HG02970 (cell line): ENCODE results near the gene TXLNG.

Experiments used
- ATAC-seq: cut with Tn5 transposase; IDR thresholded peaks from one replicate; pipeline ENCODE4 v1.9.1; 2021; ENCODE audit warnings: mild to moderate bottlenecking, moderate library complexity, moderate number of reproducible peaks; ENCODE audit not compliant: unreplicated experiment, low FRiP score

Gene TXLNG

GRCh38 chrX:16870095-16870861 is 84.0 kb downstream of the TXLNG start, which contains the start of gene RBBP7:
Gene RBBP7, minus strand, starts transcription at chrX:16870362. Its CDS starts 309 bp downstream, at chrX:16870053.
- ATAC-seq = peak; percentile 82

DNA sequence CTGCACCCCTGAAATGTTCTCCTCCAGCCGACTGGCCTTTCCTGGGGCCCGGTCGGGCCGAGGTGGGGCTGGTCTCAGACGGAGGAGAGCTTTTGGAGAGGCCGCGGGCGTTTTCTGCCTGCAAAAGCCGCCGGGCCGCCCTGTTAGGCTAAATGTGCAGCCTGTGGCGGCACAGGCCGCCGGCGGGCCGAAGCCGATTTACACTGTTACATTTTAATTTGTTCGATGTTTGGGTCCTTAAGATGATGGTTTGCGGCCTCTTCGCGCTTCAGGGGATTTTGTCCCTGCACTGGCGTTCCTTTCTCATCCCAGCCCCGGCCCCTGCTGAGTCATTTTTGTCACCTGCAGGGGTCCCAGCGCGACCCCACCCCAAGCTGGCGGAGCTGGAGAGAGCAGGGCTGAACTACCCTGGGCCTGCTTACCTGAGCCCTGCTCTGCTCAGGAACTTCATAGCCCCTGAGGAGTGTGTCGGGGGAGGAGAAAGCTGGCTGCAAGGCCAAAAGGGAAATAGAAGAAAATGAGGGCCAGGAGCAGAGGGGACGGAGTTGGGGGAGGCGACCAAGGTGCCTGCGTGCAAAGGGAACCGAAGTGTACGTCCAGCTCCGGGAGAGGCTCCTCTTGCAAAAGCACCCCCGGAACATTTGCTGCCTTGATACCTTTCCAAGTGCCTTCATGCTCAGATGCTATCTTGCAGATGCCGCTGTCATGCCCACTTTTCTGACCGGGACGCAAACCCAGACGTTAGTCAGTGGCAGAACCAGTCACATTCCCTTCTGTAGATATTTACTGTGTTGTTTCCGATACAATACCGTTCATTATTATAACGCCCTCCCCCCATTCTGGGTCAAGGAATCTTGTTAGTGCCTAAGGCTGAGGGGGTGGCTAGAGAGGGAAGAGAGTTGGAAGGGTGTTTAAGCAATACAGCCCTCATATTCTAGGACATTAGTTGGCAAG is 84.9 kb downstream of the TXLNG start:
- peak; percentile 12 for ATAC-seq

DNA sequence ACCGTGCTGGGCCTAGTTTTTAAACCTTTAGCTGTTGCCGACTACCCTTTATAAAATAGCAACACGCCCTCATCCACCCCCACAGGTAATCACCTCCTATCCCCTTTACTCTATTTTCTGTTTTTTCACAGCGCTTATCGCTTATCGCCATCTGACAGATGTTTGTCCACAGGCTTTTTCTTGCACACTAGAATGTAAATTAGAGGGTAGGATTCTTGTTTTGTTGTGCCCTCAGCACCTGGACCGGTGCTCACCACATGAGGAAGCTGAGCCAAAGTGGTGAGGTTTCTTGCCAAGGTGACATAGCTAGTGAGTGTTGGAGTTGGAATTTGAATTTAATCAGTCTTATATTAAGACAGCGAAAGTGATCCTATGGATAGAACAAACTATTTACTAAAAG is 86.8 kb downstream of the TXLNG start:
- ATAC-seq = no peak

DNA sequence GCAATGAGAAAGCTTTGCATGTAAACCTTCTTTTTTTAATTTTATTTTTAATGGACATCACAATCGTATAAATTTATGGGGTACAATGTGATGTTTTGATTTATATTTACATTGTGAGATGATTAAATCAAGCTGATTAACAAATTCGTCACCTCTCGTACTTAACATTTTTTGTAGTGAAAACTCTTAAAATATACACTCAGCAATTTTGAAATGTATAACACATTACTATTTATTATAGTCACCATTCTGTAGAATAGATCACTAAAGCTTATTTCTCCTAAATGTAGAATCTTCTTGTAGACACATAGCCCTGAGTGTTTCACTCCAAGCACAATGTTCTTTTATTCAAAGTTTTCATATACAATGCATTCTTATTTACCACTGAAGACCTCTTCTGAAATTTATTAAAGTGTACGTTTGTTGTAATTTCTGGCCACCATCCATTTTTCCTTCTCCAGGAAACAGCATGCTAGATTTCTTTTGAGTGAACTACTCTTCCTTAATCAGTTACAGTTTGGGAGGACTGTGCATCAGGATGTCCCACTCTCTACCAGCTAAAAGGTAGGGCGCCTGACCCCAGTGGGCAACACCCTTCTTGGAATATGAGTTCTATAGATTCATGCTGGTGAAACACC is 88.3 kb downstream of the TXLNG start:
- no peak for ATAC-seq

DNA sequence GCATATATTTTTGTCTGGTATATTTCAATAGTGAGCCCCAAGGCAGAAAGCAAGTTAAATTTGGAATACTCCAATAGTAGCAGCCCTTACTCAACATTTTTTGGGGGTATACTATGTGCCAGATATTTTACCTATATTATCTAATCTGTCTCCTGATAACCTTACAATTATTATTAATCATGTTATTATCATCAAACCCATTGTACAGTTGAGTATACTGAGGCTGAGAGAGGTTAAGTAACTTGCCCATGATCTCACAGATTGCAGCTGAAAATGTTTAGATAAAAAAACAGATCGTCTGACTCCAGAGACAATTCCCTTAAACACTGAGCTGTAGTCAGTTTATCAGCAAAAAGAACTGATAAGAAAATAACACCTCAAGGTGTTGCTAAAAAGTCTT is 90.4 kb downstream of the TXLNG start:
- ATAC-seq = no peak

GRCh38 chrX:16882169-16882568 is 95.9 kb downstream of the TXLNG start:
- ATAC-seq = no peak

DNA sequence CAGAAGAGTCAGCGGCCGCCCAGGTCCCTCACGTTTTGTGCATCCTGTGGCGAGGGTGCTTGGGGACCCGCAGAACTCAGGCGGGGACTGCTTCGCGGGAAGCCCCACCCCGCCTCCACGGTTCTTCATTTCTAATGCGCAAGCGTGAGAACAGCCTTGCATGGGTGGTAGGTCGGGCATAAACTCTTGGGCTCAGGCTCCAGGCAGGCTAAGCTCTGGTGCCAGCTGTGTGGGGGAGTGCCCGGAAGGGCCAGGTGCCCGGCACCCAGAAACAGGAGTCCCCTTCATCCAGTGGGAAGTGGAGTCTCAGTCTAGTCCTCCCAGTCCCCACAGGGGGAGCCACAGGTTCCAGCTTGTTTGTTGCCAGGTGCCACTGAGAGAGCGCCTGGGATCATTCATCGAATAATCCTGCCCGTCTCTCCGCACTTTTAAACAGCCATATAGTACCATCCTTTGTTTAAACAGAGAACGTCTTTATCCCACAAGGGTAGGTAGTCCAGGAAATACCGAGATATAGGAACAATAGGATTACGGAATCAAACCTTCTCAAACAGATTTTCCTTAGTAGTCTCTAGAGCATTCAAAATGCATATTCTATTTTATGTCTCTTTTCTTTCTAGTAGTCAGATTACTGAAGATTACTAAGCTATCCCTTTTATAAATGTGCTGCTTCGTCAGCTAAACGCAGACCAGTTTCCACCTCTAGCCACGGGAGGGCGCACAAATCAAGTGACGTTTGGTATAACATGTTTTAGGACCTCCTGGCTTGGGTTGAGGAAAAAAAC is 96.6 kb downstream of the TXLNG start:
- no peak for ATAC-seq

DNA sequence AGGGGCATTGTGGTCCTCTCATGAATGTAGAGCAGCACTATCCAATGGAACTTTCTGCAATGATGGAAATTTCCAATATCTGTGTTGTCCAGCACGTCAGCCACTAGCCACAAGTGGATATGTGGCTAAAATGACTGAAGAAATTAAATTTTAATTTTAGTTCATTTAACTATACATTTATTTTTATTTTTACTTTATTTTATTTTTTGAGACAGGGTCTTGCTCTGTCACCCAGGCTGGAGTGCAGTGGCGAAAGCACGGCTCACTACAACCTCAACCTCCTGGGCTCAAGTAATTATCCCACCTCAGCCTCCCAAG is 97.2 kb downstream of the TXLNG start:
- ATAC-seq = no peak

DNA sequence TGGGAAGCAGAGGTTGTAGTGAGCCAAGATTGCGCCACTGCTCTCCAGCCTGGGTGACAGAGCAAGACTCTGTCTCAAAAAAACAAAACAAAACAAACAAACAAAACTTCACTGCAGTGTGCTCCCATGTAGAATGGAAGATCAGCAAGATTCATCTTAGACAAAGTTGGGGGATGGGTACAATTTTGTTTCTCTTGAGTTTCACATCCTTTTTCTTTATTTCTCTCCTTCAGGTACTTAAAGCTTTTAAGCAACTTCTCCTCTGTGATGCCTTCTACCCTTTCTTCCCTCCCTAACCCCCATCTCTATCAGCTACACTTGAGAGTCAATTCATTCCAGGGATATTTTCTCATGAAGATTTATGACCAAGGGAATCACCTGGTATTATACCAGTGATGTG is 99.4 kb downstream of the TXLNG start:
- ATAC-seq = no peak

DNA sequence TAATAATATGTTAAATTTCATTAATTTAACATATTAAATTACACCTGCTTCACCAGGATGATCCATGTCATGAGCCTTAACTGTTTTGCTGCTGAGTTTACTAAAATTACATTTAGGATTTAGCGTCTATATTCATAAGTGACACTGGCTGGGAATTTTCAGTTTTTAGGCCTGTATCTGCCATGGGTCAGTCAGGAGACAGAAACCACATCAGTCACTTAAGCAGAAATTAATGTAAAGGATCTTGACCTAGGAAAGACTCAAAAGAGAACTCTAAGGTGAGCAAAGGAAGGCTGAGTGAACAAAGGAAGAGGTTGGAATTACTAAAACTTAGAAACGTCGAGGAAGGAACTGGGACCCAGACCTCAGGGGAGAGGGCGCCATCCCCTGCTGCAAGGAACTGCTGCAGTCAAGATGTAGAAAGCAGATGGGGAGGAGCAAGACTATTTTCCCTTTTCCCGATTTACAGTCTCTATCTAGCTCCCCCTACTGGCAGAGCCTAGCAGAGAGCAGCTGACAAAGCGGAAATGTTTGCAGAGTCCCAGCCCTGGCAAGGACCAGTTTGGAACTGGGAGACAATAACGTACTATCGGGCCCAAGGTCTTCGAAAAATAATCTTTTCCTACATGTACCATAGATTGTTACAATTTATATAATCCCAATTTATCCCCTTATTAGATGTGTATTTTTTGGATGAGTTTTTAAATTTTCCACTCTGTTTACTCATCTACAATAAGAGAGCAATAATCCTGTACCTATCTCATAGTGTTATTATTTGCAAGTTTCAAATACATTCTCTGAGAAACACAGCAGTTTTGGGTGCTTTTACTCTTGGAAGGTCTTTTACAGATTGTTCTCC is 106.5 kb downstream of the TXLNG start:
- peak; percentile 56 for ATAC-seq
